Measurements from ENCODE around the gene PTCD3.

GRCh38 chr2:86158286-86158685 lies 52.3 kb downstream of the PTCD3 start:
- TF ChIP-seq TAF1 (IDR thresholded peaks at IDR 0.05; ENCODE audit: borderline replicate concordance, insufficient read depth, low read length) (no peak), POLR2AphosphoS5 (IDR thresholded peaks at IDR 0.05; ENCODE audit: low read depth, low read length) (no peak)
